ENCODE data around the gene RETREG2. TPM values are rescaled to one million over a fixed set of nuclear protein-coding genes. Genes with fewer than 3 reads are reported as not detected.
A peak's percentile ranks its signal among the peaks of the same experiment; 100 is the strongest.

RETREG2 gene
- total and polyA plus RNA-seq, 11 donors: 13.4 to 56.0 (median 38.2) TPM

GRCh38 chr2:219168526-219168925, 9.5 kb upstream of the RETREG2 start:
- TF ChIP-seq POLR2A (IDR thresholded peaks at IDR 0.05) (no peak), CTCF (IDR thresholded peaks at IDR 0.05) (no peak)
- no peak for DNase-seq
- Histone ChIP-seq H3K27ac (no peak overlapping the region), H3K36me3 (peaks cover 0 to 24% (median 18%) of the 10 kb centered on the region in 9 donors), H3K4me1 (peaks cover 0 to 15% (median 10%) of the 10 kb centered on the region in 12 donors), H3K27me3 (no peaks in the 10 kb centered on the region), H3K4me3 (no peak overlapping the region), H3K9me3 (no peaks in the 10 kb centered on the region)
- ATAC-seq: peak in 2 of 4 donors; percentile 21 to 49
- intact Hi-C loops (cut with DNase I): loop anchor here in 4 of 10 donors (5.0 to 10.0 kb wide), 2 partner anchors 39 to 216 kb away; partner anchors contain the start of genes DNPEP (in 3 of the 4) and ZFAND2B (in 1 of the 4)
- 46 to 54% (median 50%) methylated on average over 6 of the region's 6 CpGs for WGBS, 4 donors

- intact Hi-C loops (cut with DNase I): loop anchor here in 4 of 10 donors (5.0 to 10.0 kb wide), 2 partner anchors 38 to 216 kb away; partner anchors contain the start of genes DNPEP (in 3 of the 4) and ZFAND2B (in 1 of the 4)
- Histone ChIP-seq H3K9me3 (no peaks in the 10 kb centered on the region), H3K27ac (no peak overlapping the region), H3K4me3 (no peak overlapping the region), H3K36me3 (peaks cover 0 to 28% (median 22%) of the 10 kb centered on the region in 9 donors), H3K27me3 (no peaks in the 10 kb centered on the region), H3K4me1 (peaks cover 0 to 15% (median 10%) of the 10 kb centered on the region in 12 donors)
- DNase-seq: no peak
- ATAC-seq: no peak
- TF ChIP-seq CTCF (IDR thresholded peaks at IDR 0.05): no peak
- TF ChIP-seq POLR2A (IDR thresholded peaks at IDR 0.05): no peak
Measured at GRCh38 chr2:219168932-219169331, 9.1 kb upstream of the RETREG2 start.

- H3K27me3 ChIP-seq: no peaks in the 10 kb centered on the region
- H3K9me3 ChIP-seq: no peaks in the 10 kb centered on the region
- TF ChIP-seq CTCF (IDR thresholded peaks at IDR 0.05) (no peak), POLR2A (IDR thresholded peaks at IDR 0.05) (no peak)
- intact Hi-C loops (cut with DNase I): loop anchor here in 8 of 10 donors (5.0 to 10.0 kb wide), 4 partner anchors 37 to 885 kb away; partner anchors contain the start of genes DNPEP (in 6 of the 8), ZFAND2B (in 4 of the 8), ANKZF1 (in 1 of the 8) and ATG9A (in 1 of the 8)
- 90 to 94% (median 93%) methylated on average over 10 of the region's 10 CpGs for WGBS, 4 donors
- H3K27ac ChIP-seq: peak within 1 kb of the TSS in 2 of 12 donors; percentile 55 to 80
- H3K4me3 ChIP-seq: no peak within 1 kb of the TSS
- H3K4me1 ChIP-seq: peaks cover 0 to 23% (median 12%) of the 10 kb centered on the region in 12 donors
- H3K36me3 ChIP-seq: peaks cover 0 to 39% (median 33%) of the 10 kb centered on the region in 9 donors
- ATAC-seq (no peak), DNase-seq (no peak)
Measured at GRCh38 chr2:219169930-219170654, 8.0 kb upstream of the RETREG2 start, which contains the start of gene SLC23A3. SLC23A3 (minus strand) TSS chr2:219170029; CDS start chr2:219169984, 45 bp downstream.

- Histone ChIP-seq H3K27me3 (no peaks in the 10 kb centered on the region), H3K36me3 (peaks cover 0 to 43% (median 37%) of the 10 kb centered on the region in 9 donors), H3K27ac (peak overlapping the region in 8 of 12 donors; percentile 29 to 80 (median 51)), H3K9me3 (no peaks in the 10 kb centered on the region), H3K4me3 (no peak overlapping the region), H3K4me1 (peaks cover 0 to 35% (median 22%) of the 10 kb centered on the region in 12 donors)
- ATAC-seq (peak; percentile 53 to 71 (median 62)), DNase-seq (peak in 3 of 5 donors; percentile 27 to 40 (median 29))
- WGBS, 4 donors: 26 to 31% (median 29%) methylated on average over 6 of the region's 6 CpGs
- intact Hi-C loops (cut with DNase I): loop anchor here in 6 of 10 donors (1.0 to 10.0 kb wide), 5 partner anchors 11 to 886 kb away; partner anchors contain the start of genes DNPEP (in 3 of the 6), ZFAND2B (in 3 of the 6), ANKZF1 (in 1 of the 6) and ATG9A (in 1 of the 6)
- TF ChIP-seq CTCF (IDR thresholded peaks at IDR 0.05) (peak; percentile 54 to 77 (median 68)), POLR2A (IDR thresholded peaks at IDR 0.05) (no peak)
Measured at GRCh38 chr2:219171231-219171651, 6.8 kb upstream of the RETREG2 start.

Data from heart left ventricle (tissue), 16 donors.